NCI-H524 (cell line): ENCODE data around the gene ZEB2.
A peak's percentile ranks its signal among the peaks of the same experiment; 100 is the strongest.

Experiments used
- DNase-seq, 2 experiments: peaks; one replicate each; lab custom pipeline; 2025; lab: John Stamatoyannopoulos, UW

Gene ZEB2

DNA sequence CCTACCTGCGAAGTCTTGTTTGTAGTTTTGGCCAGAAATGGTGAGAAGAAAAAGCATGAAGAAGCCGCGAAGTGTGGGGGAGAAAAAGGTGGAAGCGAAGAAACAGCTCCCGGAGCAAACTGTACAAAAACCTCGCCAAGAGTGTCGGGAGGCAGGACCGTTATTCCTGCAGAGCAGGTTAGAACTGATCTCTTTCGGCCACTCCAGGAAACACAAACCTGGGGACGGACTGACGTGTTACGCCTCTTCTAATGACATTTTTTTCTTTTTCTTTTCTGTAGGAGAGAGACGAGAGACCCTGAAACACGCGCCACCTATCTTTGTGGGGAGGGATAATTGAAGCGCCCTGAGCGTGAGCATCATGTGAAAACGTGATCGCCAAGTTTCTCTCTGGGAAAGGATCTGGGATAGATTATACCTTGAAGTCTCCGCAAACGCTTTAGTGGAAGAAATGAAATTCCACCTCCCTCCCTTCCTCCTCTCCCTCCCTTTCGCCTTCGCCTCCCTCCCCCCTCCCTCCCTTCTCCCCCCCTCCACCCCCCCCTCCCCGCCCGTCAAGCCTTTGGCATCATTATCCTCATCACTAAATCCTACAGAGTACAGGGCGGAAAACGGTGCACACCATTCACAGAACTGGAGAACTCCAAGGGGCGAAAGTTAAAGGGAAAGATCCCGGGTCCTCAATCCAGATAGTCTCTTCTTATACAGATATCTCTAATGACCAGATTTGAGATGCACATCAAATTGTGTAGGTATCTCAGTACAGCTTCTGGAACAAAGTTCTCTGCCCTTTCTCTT is at the start of gene ZEB2:
ZEB2 (minus strand) TSS at position 186 of the 798 bp plus-strand sequence. CDS start 2,769 bp downstream, outside the sequence.
- DNase-seq: peak; percentile 94 to 96

- no peak for DNase-seq
These were observed 47.8 kb upstream of the ZEB2 start for GRCh38 chr2:144567745-144568144.

DNA sequence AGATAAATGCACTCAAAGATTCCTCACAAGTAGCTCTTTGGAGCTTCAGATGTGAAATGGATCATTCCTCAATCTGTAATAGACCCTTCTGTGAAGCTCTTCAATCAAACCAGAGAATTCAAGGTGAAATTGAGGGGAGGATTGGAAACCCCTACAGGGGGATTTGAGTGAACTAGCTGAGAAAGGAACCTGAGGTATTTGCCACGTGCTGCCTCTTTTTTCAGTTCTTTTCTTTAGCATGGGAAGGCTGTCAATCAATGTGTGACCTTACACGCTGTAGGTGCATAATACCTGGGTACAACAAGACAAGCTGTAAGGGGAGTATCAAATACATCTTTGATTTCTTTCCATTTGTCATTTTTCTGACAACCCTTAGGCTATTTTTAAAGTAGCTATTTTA is 46.5 kb upstream of the ZEB2 start:
- no peak for DNase-seq

DNA sequence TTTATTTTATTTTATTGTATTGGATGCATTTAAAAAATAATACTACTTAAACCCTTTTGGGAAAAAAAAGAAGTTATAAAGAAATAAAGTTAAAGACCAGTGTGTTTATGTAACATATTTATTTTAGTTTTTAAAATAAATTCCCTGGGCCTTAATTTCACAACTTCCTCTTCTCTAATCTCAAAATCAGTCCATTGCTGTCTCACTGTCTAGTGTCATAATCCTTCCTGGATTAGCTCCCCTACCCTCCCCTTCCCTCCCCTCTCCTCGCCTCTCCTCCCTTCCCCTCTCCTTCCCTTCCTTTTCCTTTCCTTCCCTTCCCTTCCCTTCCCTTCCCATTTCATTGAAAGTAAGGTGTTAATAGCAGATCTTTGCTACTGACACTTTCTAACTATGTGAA is 40.3 kb upstream of the ZEB2 start:
- DNase-seq: no peak

GRCh38 chr2:144559681-144560080 is 39.8 kb upstream of the ZEB2 start:
- DNase-seq: no peak

- no peak for DNase-seq
These were observed 39.3 kb upstream of the ZEB2 start for GRCh38 chr2:144559242-144559641.

- no peak for DNase-seq
These were observed 34.7 kb upstream of the ZEB2 start for GRCh38 chr2:144554492-144555210.

DNA sequence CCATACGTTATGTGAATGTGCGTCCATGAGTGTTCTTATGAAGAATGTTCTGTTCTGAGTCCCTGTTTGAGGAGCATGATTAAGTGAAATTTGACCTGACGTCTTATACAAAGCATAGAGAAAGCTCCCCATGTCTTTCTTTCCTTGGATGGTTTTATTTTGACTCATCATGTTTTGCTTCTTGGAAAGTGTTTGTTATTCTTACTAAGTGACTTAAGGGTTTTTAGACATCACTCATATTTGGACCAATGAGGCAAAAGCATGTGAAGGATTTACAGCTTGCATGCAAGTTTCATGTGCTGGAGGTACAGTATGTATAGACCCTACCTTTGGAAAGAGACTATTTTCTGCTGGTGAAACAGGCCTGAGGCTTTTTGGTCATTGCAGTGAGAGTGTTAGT is 33.5 kb upstream of the ZEB2 start:
- DNase-seq: no peak

- DNase-seq: no peak
These were observed 32.9 kb upstream of the ZEB2 start for GRCh38 chr2:144552821-144553220.

- DNase-seq: no peak
These were observed 31.0 kb upstream of the ZEB2 start for GRCh38 chr2:144550911-144551310.

DNA sequence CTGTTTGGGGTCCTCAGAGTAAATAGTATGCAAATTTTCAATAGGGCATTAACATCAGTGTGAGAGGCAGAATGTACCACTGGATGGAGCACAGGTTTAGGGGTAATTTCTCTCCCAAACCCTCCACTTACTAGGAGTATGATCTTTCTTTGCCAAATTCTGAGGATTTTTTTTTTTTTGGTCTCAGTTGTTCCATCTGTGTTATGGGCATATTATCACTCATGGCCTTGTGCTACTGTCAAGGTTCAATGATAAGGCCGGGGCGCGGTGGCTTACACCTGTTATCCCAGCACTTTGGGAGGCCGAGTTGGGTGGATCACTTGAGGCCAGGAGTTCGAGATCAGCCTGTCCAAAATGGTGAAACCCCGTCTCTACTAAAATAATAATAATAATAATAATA is 30.2 kb upstream of the ZEB2 start:
- DNase-seq: no peak

DNA sequence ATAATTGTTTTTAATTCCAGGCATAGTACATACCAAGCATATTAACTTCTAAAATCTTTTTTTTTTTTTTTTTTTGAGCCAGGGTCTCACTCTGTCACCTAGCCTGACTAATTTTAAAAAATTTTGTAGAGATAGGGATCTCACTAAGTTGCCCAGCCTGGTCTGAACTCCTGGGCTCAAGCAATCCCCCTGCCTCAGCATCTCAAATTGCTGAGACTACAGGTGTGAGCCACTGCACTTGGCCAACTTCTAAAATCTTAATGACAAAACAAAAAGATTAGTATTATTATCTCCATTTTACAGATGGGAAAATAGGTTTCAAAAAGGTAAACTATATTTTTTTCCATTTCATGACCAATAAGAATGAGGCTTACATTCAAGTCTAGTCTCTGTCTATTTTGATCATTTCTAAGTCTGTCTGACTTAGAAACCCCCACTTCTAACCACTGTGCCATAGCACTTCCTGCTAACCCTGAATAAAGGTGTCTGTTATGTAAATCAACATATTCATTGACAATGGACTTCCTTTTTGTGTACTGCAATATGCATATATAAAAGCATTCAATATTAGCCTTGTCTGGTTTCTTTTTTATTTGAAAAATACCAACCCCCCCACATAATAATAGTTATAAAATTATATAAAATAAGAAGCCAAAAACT is 28.7 kb upstream of the ZEB2 start:
- no peak for DNase-seq

- DNase-seq: peak in 1 of 2 experiments; percentile 64
These were observed 28.2 kb upstream of the ZEB2 start for GRCh38 chr2:144548088-144548487.

DNA sequence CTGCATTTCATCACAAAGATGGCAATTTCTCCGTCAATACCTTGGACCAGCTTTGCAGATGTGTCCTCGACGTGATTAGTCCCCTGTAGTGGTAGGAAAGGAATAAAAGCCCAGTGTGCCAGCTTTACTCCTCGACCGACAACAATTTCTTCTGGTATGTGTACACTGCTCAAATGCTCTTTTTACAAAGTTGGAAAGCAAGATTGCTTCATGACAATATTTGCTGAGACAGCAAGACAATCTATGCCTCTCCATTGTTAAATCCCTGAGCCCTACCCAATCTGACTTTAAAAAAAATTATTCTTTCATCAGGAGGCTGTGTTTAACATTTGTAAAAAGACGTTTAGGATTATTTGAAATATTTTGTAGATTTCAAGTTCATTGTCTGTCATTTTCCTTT is 27.6 kb upstream of the ZEB2 start:
- DNase-seq: no peak

DNA sequence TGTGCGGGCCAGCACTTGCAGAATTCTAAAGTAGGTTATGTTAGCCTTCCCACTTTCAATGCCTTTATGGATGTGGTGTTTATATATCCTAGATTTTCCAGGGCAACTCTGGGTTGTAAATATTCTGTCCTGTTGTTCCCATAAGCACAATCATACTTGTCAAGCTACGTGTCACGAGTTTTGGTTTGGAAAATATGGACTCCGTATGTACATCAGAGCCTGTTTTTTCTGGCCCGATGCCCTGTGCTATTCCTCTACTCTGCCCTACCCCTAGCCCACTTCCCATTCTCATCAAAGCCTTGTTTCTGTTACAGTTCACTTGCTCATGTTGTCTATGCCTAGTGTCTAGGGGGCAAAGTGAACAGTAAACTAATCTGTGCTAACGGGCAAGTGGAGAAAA is 27.0 kb upstream of the ZEB2 start:
- DNase-seq: no peak

DNA sequence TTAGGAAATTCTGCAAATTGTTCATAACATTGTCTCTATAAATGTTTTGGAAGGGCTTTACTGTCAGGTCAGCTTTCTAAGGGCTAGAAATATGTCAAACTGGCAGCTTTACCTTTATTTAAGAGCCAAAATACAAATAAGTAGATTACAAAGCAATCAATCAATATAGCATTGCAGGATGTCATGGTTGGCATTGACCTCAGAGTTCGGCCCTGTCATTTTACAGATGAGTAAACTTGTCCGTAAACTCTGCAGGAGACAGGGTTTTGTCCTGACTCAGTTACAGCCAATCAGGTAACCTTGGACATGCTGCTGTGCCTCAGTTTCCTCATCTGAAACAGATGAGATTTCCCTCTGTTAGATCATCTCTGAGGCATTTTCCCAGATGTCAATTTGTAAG is 25.9 kb upstream of the ZEB2 start:
- no peak for DNase-seq

DNA sequence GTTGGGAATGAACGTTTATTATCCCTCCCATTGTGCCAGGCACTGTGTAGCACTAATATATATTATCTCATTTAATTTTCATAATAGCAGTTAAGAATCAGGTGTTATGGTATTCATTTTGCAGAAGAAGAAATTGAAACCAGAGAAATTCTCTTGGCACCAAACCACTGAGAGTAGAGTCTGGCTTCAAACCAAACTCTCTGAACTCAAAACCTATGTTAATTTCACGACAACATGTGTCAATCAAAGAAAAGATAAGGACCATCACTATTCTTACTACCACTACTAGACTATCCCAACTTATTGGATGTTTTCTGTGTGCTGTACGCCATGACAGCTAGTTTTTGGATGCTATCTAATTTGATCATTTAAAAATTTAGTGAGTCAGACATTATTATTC is 24.1 kb upstream of the ZEB2 start:
- no peak for DNase-seq

- DNase-seq: no peak
These were observed 21.5 kb upstream of the ZEB2 start for GRCh38 chr2:144541396-144541795.

DNA sequence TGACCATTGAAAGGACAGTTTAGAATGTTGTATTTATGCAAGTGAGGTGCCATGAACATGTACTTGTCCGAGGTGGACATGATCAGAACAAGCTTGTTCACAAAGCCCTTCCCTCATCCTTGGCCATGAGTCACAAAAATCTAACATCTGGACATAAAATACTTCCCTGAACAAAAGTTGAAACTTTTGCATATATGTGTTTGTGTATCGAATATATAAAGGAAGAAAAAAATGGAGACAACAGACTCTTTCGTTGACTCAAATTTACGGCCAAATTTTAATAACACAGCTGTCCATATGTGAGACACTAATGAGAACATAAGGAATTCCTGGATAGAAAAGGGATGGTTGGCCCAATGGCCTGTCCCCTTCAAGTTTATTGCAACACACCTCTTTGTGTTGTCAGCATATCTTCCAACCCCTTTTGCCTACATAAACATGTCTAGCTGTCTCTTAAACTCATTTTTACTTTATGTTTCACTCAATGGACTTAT is 19.4 kb upstream of the ZEB2 start:
- DNase-seq: no peak

- DNase-seq: no peak
These were observed 15.4 kb upstream of the ZEB2 start for GRCh38 chr2:144535300-144535699.

DNA sequence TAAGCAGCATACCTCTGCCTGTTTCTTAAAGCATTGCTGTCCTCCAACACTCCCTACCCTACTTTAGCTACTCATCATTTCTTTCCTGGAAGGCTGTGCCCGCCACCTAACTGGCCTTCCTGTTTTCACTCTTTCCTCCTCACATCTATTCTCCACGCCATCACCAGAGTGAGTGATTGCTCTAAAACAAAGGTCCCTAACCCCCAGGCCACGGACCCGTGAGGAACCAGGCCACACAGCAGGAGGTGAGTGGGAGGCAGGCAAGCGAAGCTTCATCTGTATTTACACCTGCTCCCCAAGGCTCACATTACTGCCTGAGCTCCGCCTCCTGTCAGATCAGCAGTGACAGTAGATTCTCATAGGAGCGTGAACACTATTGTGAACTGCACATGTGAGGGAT is 13.3 kb upstream of the ZEB2 start:
- no peak for DNase-seq

DNA sequence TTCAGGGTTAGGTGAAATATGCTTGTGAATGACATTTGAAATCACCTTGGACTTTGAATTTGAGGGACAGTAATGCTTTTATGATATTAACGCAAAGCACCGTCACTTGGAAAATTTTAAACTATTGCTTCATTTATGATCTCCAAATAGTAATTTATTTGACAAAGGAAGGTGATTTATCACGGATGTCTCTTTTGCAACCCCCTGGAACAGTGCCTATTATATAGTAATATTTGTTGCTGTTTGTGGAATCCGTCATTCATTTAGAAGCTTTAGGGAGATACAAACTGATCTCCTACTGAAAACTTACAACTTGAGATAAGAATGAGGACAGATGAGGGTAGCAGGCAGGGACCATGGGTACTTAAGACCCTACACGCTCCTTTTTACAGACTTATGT is 10.7 kb upstream of the ZEB2 start:
- no peak for DNase-seq

- DNase-seq: no peak
These were observed 9.9 kb upstream of the ZEB2 start for GRCh38 chr2:144529841-144530240.
